K562 (cell line): ENCODE measurements around the gene NCKIPSD. TPM values are rescaled to one million over a fixed set of nuclear protein-coding genes. Genes with fewer than 3 reads are reported as not detected.

Experiments used
- ATAC-seq: fragments of 200-7000 bp; cut with Tn5 transposase; 3 replicates; pipeline ENCODE4 v1.9.1; 2020; ENCODE audit warnings: moderate library complexity
- BruUV-seq: library from RNA; stranded (reverse); fragments of 400-500 nt; replicated peaks from 2 replicates; lab custom pipeline; 2021; lab: Mats Ljungman, UMichigan
- CTCF ChIA-PET: fragments of 300-600 bp; formaldehyde crosslinking; extraction: SDS; loops from one replicate; lab custom pipeline; 2021; ENCODE audit warnings: low intra/inter-chr PET ratio; lab: Yijun Ruan, JAX
- POLR2A ChIA-PET: fragments of 300-600, 350-650 bp; sonication (Branson Sonifier 250); formaldehyde crosslinking; extraction: SDS; loops from one replicate; lab custom pipeline; 2021; ENCODE audit warnings: antibody characterized with exemption, inconsistent platforms; lab: Yijun Ruan, JAX
- DNase-seq, 4 experiments: peaks; one replicate each; pipeline versions ENCODE4 v3.0.0 to v3.0.0-alpha.2; 2011 to 2018; ENCODE audit warnings: low spot score in 3 of 4, mixed read lengths in 3 of 4; ENCODE audit errors: extremely low read depth in 1 of 4
- FAIRE-seq: peaks from 2 replicates; lab custom pipeline; 2011; peaks lifted over from hg19 to GRCh38; lab: Jason Lieb, UNC
- H2AFZ ChIP-seq: 2 replicates; pipeline ENCODE4 v1.6.0; 2011; ENCODE audit warnings: low read depth, low read length, control low read depth, inconsistent platforms
- H3K27ac ChIP-seq: fragments of 200-600 bp; 3 replicates; pipeline ENCODE4 v1.8.0; 2011; ENCODE audit warnings: low read depth, mild to moderate bottlenecking, control low read depth, inconsistent platforms, low read length, moderate library complexity, mixed read lengths; ENCODE audit errors: extremely low read depth
- H3K27me3 ChIP-seq, 2 experiments: fragments of 300-600 bp in 1 of 2; 2 replicates in 1 of 2; 3 replicates in 1 of 2; pipeline versions ENCODE4 v1.6.0 to v1.8.0; 2011; ENCODE audit warnings: inconsistent platforms in 2 of 2, low read length in 2 of 2, mild to moderate bottlenecking in 1 of 2, mixed read lengths in 1 of 2, moderate library complexity in 1 of 2; ENCODE audit not compliant: control insufficient read depth in 2 of 2, insufficient read depth in 2 of 2
- H3K36me3 ChIP-seq: fragments of 300-600 bp; 3 replicates; pipeline ENCODE4 v1.8.0; 2011; ENCODE audit warnings: mild to moderate bottlenecking, low read length, inconsistent platforms; ENCODE audit not compliant: control insufficient read depth, insufficient read depth
- H3K4me1 ChIP-seq, 2 experiments: fragments of 200-600 bp in 1 of 2; replicated peaks in 1 of 2; 2 replicates in 1 of 2; 3 replicates in 1 of 2; pipeline versions ENCODE4 v1.5.1 to v1.8.0; 2011; ENCODE audit warnings: inconsistent platforms in 2 of 2, low read length in 2 of 2, mild to moderate bottlenecking in 1 of 2, mixed read lengths in 1 of 2, moderate library complexity in 1 of 2; ENCODE audit not compliant: control insufficient read depth in 2 of 2, insufficient read depth in 2 of 2
- H3K4me2 ChIP-seq: 2 replicates; pipeline ENCODE4 v1.6.1; 2011; ENCODE audit warnings: low read length, control low read depth, inconsistent platforms, mixed read lengths; ENCODE audit not compliant: insufficient read depth
- H3K4me3 ChIP-seq: fragments of 200-600 bp; sonication (generic), shearing (Covaris generic); 2 replicates; pipeline ENCODE4 v1.5.1; 2016; ENCODE audit warnings: control low read depth, inconsistent platforms
- H3K79me2 ChIP-seq: fragments of 200-600 bp; 3 replicates; pipeline ENCODE4 v1.8.0; 2011; ENCODE audit warnings: low read length, inconsistent platforms; ENCODE audit not compliant: control insufficient read depth, insufficient read depth
- H3K9ac ChIP-seq, 2 experiments: 2 replicates each; pipeline versions ENCODE4 v1.6.0 to v1.6.1; 2011; ENCODE audit warnings: low read depth in 2 of 2, low read length in 2 of 2, control low read depth in 1 of 2, inconsistent platforms in 1 of 2, mild to moderate bottlenecking in 1 of 2, mixed read lengths in 1 of 2; ENCODE audit not compliant: insufficient read depth in 1 of 2
- H3K9me1 ChIP-seq: one replicate; pipeline ENCODE4 v1.6.0; 2011; ENCODE audit warnings: inconsistent platforms, mild to moderate bottlenecking, low read length, moderate library complexity; ENCODE audit not compliant: control insufficient read depth, insufficient read depth
- H3K9me3 ChIP-seq: replicated peaks from 2 replicates; pipeline ENCODE4 v1.5.1; 2011; ENCODE audit warnings: low read depth, low read length, inconsistent platforms; ENCODE audit not compliant: control insufficient read depth, insufficient read depth
- H4K20me1 ChIP-seq: replicated peaks from 2 replicates; pipeline ENCODE4 v1.6.1; 2011; ENCODE audit warnings: low read length, inconsistent platforms, mixed read lengths; ENCODE audit not compliant: control insufficient read depth, insufficient read depth
- NBN ChIP-seq: fragments of 450-650 bp; IDR thresholded peaks from 2 replicates; pipeline ENCODE4 v1.6.1; 2016; ENCODE audit warnings: low read depth, mild to moderate bottlenecking
- PURB ChIP-seq: sonication (generic); formaldehyde crosslinking; IDR thresholded peaks from 2 replicates; pipeline ENCODE4 v1.9.0; 2021; ENCODE audit warnings: low read depth, mild to moderate bottlenecking, missing genetic modification reagents
- SIN3A ChIP-seq, 2 experiments: fragments of 150-350 bp in 1 of 2; IDR thresholded peaks; 2 replicates each; pipeline ENCODE4 v1.6.1; 2011 to 2016; ENCODE audit warnings: borderline replicate concordance in 2 of 2, low read depth in 2 of 2, low read length in 2 of 2, mild to moderate bottlenecking in 2 of 2, moderate library complexity in 2 of 2; ENCODE audit not compliant: control insufficient read depth in 1 of 2
- SMARCA4 ChIP-seq: fragments of 450-650 bp; IDR thresholded peaks from 2 replicates; pipeline ENCODE4 v1.6.1; 2016
- SNAPC5 ChIP-seq: fragments of 250-450 bp; sonication (Bioruptor Pico); IDR thresholded peaks from 2 replicates; pipeline ENCODE4 v1.8.0; 2021; ENCODE audit warnings: moderate library complexity, mild to moderate bottlenecking, inconsistent platforms
- SREBF1 ChIP-seq: fragments of 150-350 bp; IDR thresholded peaks from 2 replicates; pipeline ENCODE4 v1.6.1; 2014; ENCODE audit warnings: antibody characterized with exemption, low read depth, low read length, borderline replicate concordance
- in situ Hi-C: fragments of 300-500 bp; cut with MboI; formaldehyde crosslinking; loops from 4 replicates; pipeline ENCODE4 v1.15.0; 2018; ENCODE audit warnings: inconsistent platforms, mixed read lengths
- intact Hi-C: fragments of 100-400 bp; cut with micrococcal nuclease; formaldehyde crosslinking; loops from 2 replicates; pipeline ENCODE4 v1.14.2; 2022
- polyA plus RNA-seq, 8 experiments: library from polyadenylated mRNA; depleted of rRNA in 4 of 8; stranded (reverse) in 5 of 8; unstranded in 3 of 8; fragments of >200 nt; fragmentation: Nextera tagmentation in 2 of 8; fragmentation: Illumina TruSeq in 1 of 8; extraction: Ambion mirVana in 2 of 8; extraction: Trizol in 1 of 8; gene quantifications; 2 replicates each; pipeline versions ENCODE4 v1.2.1 to v1.2.3, GENCODE V29; 2011 to 2014; ENCODE audit warnings: inconsistent platforms in 1 of 8, missing spikeins in 1 of 8
- total RNA-seq, 7 experiments: library from RNA; depleted of rRNA in 6 of 7; stranded (reverse); fragments of >200 nt in 6 of 7; fragmentation: Illumina TruSeq in 2 of 7; extraction: Trizol in 2 of 7; gene quantifications; 2 replicates each; pipeline versions ENCODE4 v1.2.1 to v1.2.3, GENCODE V29; 2011 to 2021; ENCODE audit warnings: low replicate concordance in 1 of 7

NCKIPSD gene
- total and polyA plus RNA-seq, 9 of the 15 experiments (the other 6 are each of a cell fraction or from before 2014, with no cell fraction given) = 0.49 to 24.4 (median 12.3) TPM

- Histone ChIP-seq H3K27me3 (no peaks in the 10 kb centered on the region), H3K27ac (no peak overlapping the region), H3K9me3 (no peaks in the 10 kb centered on the region), H3K9me1 (no peaks in the 10 kb centered on the region), H3K4me3 (no peak overlapping the region), H3K4me1 (0 out of 5 replicates have a peak, but pooled peaks cover 0 to 4% of the 10 kb centered on the region in 2 experiments), H2AFZ (no peak overlapping the region), H3K4me2 (no peak overlapping the region), H3K79me2 (peaks cover 56% of the 10 kb centered on the region), H3K36me3 (peaks cover 67% of the 10 kb centered on the region), H4K20me1 (no peaks in the 10 kb centered on the region; the same call in 1 of the 2 replicates), H3K9ac (no peak overlapping the region)
- in situ Hi-C loops (no loop called here), intact Hi-C loops (no loop called here)
- CTCF ChIA-PET = no interaction called here
- no TSS peak for BruUV-seq
- POLR2A ChIA-PET = interaction anchor here (0.8 to 1.7 kb wide), 4 partner anchors 10 to 227 kb away, joined by 3 to 8 read pairs (median 4); no protein-coding TSS in a partner anchor
- no peak for TF ChIP-seq NBN
- no peak for TF ChIP-seq SMARCA4
- no peak for TF ChIP-seq SIN3A (IDR thresholded peaks at IDR 0.05; ENCODE audit: borderline replicate concordance in 2 of 2, control insufficient read depth in 1 of 2, low read depth in 2 of 2, low read length in 2 of 2)
- no peak for TF ChIP-seq SNAPC5 (CRISPR knock-in tag)
- no peak for TF ChIP-seq SREBF1
- no peak for TF ChIP-seq PURB (CRISPR knock-in tag)
- DNase-seq (no peak), FAIRE-seq (no peak), ATAC-seq (no peak)
These were observed 10.9 kb upstream of the NCKIPSD start for GRCh38 chr3:48696601-48697000.
